Measurements from ENCODE around the gene MAD1L1. TPM values are rescaled to one million over a fixed set of nuclear protein-coding genes. Genes with fewer than 3 reads are reported as not detected.

Gene MAD1L1
- total and polyA plus RNA-seq, 2 of the 13 experiments (the other 11 are each of a cell fraction or from before 2014, with no cell fraction given), result 17.4 to 64.7 TPM

DNA sequence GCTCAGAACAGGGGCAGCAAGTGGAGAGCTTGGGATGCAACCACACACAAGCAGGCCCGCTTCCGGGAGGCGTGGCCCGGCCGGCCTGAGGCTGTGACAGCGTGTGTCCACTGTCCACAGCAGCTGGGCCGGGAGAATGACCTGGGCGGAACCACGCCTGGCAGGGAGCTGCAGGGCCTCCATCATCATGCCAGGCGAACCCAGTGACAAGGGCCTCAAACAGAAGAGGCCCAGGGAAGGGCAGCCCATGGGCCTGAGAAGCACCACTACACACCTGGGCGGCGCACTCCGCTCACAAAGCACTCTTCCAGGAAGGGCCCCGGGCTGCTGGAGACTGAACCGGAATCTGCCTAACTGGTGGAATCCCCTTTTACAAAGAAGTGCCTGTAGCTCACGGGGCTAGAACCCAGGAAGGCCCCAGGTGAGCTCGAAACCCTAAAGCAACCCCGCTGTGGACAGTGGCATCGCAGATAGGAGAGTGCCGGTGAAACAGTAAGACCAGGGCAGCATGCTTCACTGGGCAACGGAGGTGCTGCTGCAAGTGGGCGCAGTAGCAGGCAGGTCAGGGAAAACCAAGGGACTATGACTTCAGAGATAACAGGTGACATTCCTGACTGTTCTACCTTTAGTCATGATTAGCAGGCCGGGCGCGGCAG lies 66.0 kb downstream of the MAD1L1 start:
- peaks cover 0 to 11% of the 10 kb centered on the region in 2 experiments; a peak in 2 of 5 replicates for H3K36me3 ChIP-seq (replicated peaks in 1 of 2; ENCODE audit: control insufficient read depth in 1 of 2, insufficient read depth in 2 of 2, low read length in 2 of 2)
- 98% methylated on average over 12 of the region's 25 CpGs for WGBS (ENCODE audit: low lambda C conversion rate)
- FAIRE-seq, result no peak
- no peak overlapping the region for H3K27ac ChIP-seq (ENCODE audit: extremely low read length, insufficient read depth, low read length)
- no peaks in the 10 kb centered on the region for H3K27me3 ChIP-seq (ENCODE audit: control insufficient read depth in 1 of 2, insufficient read depth in 2 of 2, low read length in 2 of 2)
- no peak for DNase-seq (ENCODE audit: low spot score)
- H3K4me2 ChIP-seq (ENCODE audit: low read depth, low read length), result no peak overlapping the region
- no peaks in the 10 kb centered on the region for H4K20me1 ChIP-seq (ENCODE audit: insufficient read depth, low read length)
- peaks cover 69% of the 10 kb centered on the region for H3K4me1 ChIP-seq (ENCODE audit: insufficient read depth, low read length)
- no TSS peak for BruUV-seq (replicated peaks)
- ChIA-PET POLR2A (no interaction called here), CTCF (ENCODE audit: low intra/inter-chr PET ratio, low total read pairs) (no interaction called here)
- no peaks in the 10 kb centered on the region for H3K9me3 ChIP-seq (ENCODE audit: low read length)
- H3K79me2 ChIP-seq (ENCODE audit: insufficient read depth, low read length), result no peaks in the 10 kb centered on the region
- in situ Hi-C loops (cut with HindIII; ENCODE audit: extremely low pct_ligation_motif_present, low pct_unique_long_range_greater_than_20kb), result no loop called here
- H2AFZ ChIP-seq (ENCODE audit: low read length), result no peak overlapping the region
- ATAC-seq, result no peak
- H3K4me3 ChIP-seq (replicated peaks in 1 of 3; ENCODE audit: insufficient read depth in 1 of 3, low read depth in 2 of 3, low read length in 3 of 3), result no peak overlapping the region
- H3K9ac ChIP-seq (ENCODE audit: insufficient read depth, low read depth, low read length), result no peak overlapping the region
- TF ChIP-seq SKI (IDR thresholded peaks at IDR 0.05; ENCODE audit: partially characterized antibody), result no peak
- no peak for TF ChIP-seq CENPT (CRISPR knock-in tag; IDR thresholded peaks at IDR 0.05; ENCODE audit: low read depth)
- no peak for TF ChIP-seq TRIM22 (IDR thresholded peaks at IDR 0.05)
- no peak for TF ChIP-seq JUN (CRISPR knock-in tag; IDR thresholded peaks at IDR 0.05)
- no peak for TF ChIP-seq KMT2A (CRISPR knock-in tag; IDR thresholded peaks at IDR 0.05)
- no peak for TF ChIP-seq ZNF678 (CRISPR knock-in tag; IDR thresholded peaks at IDR 0.05)
- no peak for TF ChIP-seq PREB (CRISPR knock-in tag; IDR thresholded peaks at IDR 0.05)
- no peak for TF ChIP-seq SMAD9 (CRISPR knock-in tag; IDR thresholded peaks at IDR 0.05)
- TF ChIP-seq RFXAP (CRISPR knock-in tag; IDR thresholded peaks at IDR 0.05; ENCODE audit: borderline replicate concordance), result no peak
- no peak for TF ChIP-seq ZNF446 (CRISPR knock-in tag; IDR thresholded peaks at IDR 0.05)
- TF ChIP-seq EZH2 (conservative IDR thresholded peaks at IDR 0.05; ENCODE audit: low read depth, low read length), result no peak
- TF ChIP-seq KLF16 (CRISPR knock-in tag; IDR thresholded peaks at IDR 0.05), result no peak
- TF ChIP-seq ATRX (CRISPR knock-in tag; IDR thresholded peaks at IDR 0.05; ENCODE audit: borderline replicate concordance), result no peak
- no peak for TF ChIP-seq SNAPC5 (CRISPR knock-in tag; IDR thresholded peaks at IDR 0.05; ENCODE audit: borderline replicate concordance)
- TF ChIP-seq MAFK (conservative IDR thresholded peaks at IDR 0.05 in 1 of 2, IDR thresholded peaks at IDR 0.05 in 1 of 2; ENCODE audit: low read length in 2 of 2), result no peak
- intact Hi-C loops (cut with micrococcal nuclease; ENCODE audit: unreplicated experiment), result no loop called here

Measured in HepG2 (cell line).